K562 (cell line): Measurements from ENCODE around the gene PGS1. TPM values are rescaled to one million over a fixed set of nuclear protein-coding genes. Genes with fewer than 3 reads are reported as not detected.

Experiments
- ATF7 ChIP-seq: fragments of 450-650 bp; IDR thresholded peaks from 2 replicates; pipeline ENCODE4 v1.7.1; 2014; ENCODE audit warnings: mild to moderate bottlenecking, moderate library complexity
- CBX1 ChIP-seq: sonication (generic); IDR thresholded peaks from 2 replicates; pipeline ENCODE4 v1.6.1; 2016; ENCODE audit warnings: antibody characterized with exemption, low read depth, mild to moderate bottlenecking
- HMGN3 ChIP-seq: IDR thresholded peaks from 2 replicates; pipeline ENCODE4 v1.6.1; 2011; ENCODE audit warnings: borderline replicate concordance, low read depth, mild to moderate bottlenecking, mixed read lengths, low read length; ENCODE audit not compliant: insufficient read length; ENCODE audit errors: extremely low read depth
- NFXL1 ChIP-seq: fragments of 450-650 bp; formaldehyde crosslinking; IDR thresholded peaks from 2 replicates; pipeline ENCODE4 v1.4.0; 2021; ENCODE audit warnings: mild to moderate bottlenecking
- OTX1 ChIP-seq: fragments of 450-650 bp; formaldehyde crosslinking; IDR thresholded peaks from 2 replicates; pipeline ENCODE4 v1.4.0; 2022; ENCODE audit warnings: mild to moderate bottlenecking
- PHB ChIP-seq: fragments of 250-450 bp; sonication (Bioruptor Pico); IDR thresholded peaks from 2 replicates; pipeline ENCODE4 v1.5.0; 2021
- RCOR1 ChIP-seq, 2 experiments: IDR thresholded peaks; 2 replicates each; pipeline ENCODE4 v1.6.1; 2012; ENCODE audit warnings: low read depth in 2 of 2, low read length in 2 of 2, borderline replicate concordance in 1 of 2, improper control_type of control experiment in 1 of 2
- RFX7 ChIP-seq: fragments of 250-450 bp; sonication (Bioruptor Pico); IDR thresholded peaks from 2 replicates; pipeline ENCODE4 v1.5.1; 2021; ENCODE audit warnings: mild to moderate bottlenecking
- SMARCA5 ChIP-seq: fragments of 450-650 bp; IDR thresholded peaks from 2 replicates; pipeline ENCODE4 v1.6.1; 2016
- STAT5B ChIP-seq: fragments of 250-450 bp; sonication (Bioruptor Pico); IDR thresholded peaks from 2 replicates; pipeline ENCODE4 v1.8.0; 2021; ENCODE audit warnings: mild to moderate bottlenecking, inconsistent platforms
- TCF7L2 ChIP-seq: fragments of 150-350 bp; IDR thresholded peaks from 2 replicates; pipeline ENCODE4 v1.6.1; 2016; ENCODE audit warnings: low read depth, mild to moderate bottlenecking, low read length, moderate library complexity
- ZEB2 ChIP-seq: fragments of 450-650 bp; IDR thresholded peaks from 2 replicates; pipeline ENCODE4 v1.6.1; 2016
- polyA plus RNA-seq, 8 experiments: library from polyadenylated mRNA; depleted of rRNA in 4 of 8; stranded (reverse) in 5 of 8; unstranded in 3 of 8; fragments of >200 nt; fragmentation: Nextera tagmentation in 2 of 8; fragmentation: Illumina TruSeq in 1 of 8; extraction: Ambion mirVana in 2 of 8; extraction: Trizol in 1 of 8; gene quantifications; 2 replicates each; pipeline versions ENCODE4 v1.2.1 to v1.2.3, GENCODE V29; 2011 to 2014; ENCODE audit warnings: inconsistent platforms in 1 of 8, missing spikeins in 1 of 8
- total RNA-seq, 7 experiments: library from RNA; depleted of rRNA in 6 of 7; stranded (reverse); fragments of >200 nt in 6 of 7; fragmentation: Illumina TruSeq in 2 of 7; extraction: Trizol in 2 of 7; gene quantifications; 2 replicates each; pipeline versions ENCODE4 v1.2.1 to v1.2.3, GENCODE V29; 2011 to 2021; ENCODE audit warnings: low replicate concordance in 1 of 7
- TF ChIP-seq, protein P1 (sequence below), 2 experiments: fragments of 450-650 bp; IDR thresholded peaks; 2 replicates each; pipeline ENCODE4 v1.6.1; 2018; ENCODE audit warnings: mild to moderate bottlenecking in 2 of 2, low read depth in 1 of 2; ENCODE audit not compliant: partially characterized antibody in 2 of 2
- TF ChIP-seq, protein P2 (sequence below): fragments of 450-650 bp; conservative IDR thresholded peaks from 2 replicates; pipeline ENCODE4 v1.6.1; 2016; ENCODE audit warnings: missing genetic modification characterization, low read depth, mild to moderate bottlenecking, control low read depth, missing compliant biosample characterization
- TF ChIP-seq, protein P3 (sequence below): fragments of 450-650 bp; IDR thresholded peaks from 2 replicates; pipeline ENCODE4 v1.7.1; 2018; ENCODE audit warnings: mild to moderate bottlenecking, low read depth; ENCODE audit not compliant: partially characterized antibody
- TF ChIP-seq, protein P4 (sequence below): fragments of 450-650 bp; IDR thresholded peaks from 2 replicates; pipeline ENCODE4 v1.6.1; 2014; ENCODE audit warnings: low read depth, mild to moderate bottlenecking, moderate library complexity, borderline replicate concordance
- TF ChIP-seq, protein P5 (sequence below), 3 experiments: fragments of 200-800 bp in 1 of 3; sonication (Bioruptor generic) in 1 of 3; sonication (generic) in 1 of 3; formaldehyde crosslinking in 1 of 3; IDR thresholded peaks; 2 replicates each; pipeline versions ENCODE4 v1.6.1 to v1.8.0; 2016 to 2022; ENCODE audit warnings: mild to moderate bottlenecking in 2 of 3, missing compliant biosample characterization in 2 of 3, missing genetic modification characterization in 2 of 3, missing genetic modification reagents in 1 of 3

The PGS1 gene
- total and polyA plus RNA-seq, 9 of the 15 experiments (the other 6 are each of a cell fraction or from before 2014, with no cell fraction given), result 1.3 to 39.4 (median 22.3) TPM

DNA sequence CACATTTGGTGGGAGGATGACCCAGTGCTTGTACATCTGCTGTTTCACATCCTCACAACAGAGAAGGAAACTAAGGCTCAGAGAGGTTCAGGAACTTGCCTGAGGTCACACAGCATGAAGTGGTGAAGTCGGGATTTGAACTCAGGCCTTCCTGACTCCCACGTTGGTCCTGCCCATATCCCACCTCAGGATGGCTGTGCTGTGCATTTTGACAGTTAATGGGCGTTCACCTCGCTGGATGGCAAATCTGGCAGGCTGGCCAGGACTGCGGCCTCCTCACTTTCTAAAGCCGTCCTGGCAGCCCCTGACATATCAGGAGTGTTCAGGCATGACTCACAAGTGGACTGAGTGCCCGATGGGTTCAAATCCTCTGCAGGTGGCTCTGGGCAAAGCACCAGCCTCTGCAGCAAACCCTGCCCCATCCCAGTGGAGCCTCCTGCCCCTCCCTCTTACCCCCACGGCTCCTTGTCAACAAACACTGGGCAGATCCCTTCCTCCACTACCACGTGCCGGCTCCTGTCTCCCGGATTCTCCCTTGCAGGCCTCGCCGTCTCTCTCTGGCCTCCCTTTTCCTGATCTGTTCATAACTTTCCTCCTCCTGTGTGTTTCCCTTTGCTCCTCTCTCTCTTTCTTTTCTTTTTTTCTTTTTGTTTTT lies 47.8 kb upstream of the PGS1 start (continued):
- TF ChIP-seq, protein P1, sequence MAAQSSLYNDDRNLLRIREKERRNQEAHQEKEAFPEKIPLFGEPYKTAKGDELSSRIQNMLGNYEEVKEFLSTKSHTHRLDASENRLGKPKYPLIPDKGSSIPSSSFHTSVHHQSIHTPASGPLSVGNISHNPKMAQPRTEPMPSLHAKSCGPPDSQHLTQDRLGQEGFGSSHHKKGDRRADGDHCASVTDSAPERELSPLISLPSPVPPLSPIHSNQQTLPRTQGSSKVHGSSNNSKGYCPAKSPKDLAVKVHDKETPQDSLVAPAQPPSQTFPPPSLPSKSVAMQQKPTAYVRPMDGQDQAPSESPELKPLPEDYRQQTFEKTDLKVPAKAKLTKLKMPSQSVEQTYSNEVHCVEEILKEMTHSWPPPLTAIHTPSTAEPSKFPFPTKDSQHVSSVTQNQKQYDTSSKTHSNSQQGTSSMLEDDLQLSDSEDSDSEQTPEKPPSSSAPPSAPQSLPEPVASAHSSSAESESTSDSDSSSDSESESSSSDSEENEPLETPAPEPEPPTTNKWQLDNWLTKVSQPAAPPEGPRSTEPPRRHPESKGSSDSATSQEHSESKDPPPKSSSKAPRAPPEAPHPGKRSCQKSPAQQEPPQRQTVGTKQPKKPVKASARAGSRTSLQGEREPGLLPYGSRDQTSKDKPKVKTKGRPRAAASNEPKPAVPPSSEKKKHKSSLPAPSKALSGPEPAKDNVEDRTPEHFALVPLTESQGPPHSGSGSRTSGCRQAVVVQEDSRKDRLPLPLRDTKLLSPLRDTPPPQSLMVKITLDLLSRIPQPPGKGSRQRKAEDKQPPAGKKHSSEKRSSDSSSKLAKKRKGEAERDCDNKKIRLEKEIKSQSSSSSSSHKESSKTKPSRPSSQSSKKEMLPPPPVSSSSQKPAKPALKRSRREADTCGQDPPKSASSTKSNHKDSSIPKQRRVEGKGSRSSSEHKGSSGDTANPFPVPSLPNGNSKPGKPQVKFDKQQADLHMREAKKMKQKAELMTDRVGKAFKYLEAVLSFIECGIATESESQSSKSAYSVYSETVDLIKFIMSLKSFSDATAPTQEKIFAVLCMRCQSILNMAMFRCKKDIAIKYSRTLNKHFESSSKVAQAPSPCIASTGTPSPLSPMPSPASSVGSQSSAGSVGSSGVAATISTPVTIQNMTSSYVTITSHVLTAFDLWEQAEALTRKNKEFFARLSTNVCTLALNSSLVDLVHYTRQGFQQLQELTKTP (IDR thresholded peaks at IDR 0.05; ENCODE audit: low read depth in 1 of 2, partially characterized antibody in 2 of 2), result no peak
- TF ChIP-seq ATF7 (no peak), RFX7 (CRISPR knock-in tag) (no peak), PHB (CRISPR knock-in tag) (no peak), SMARCA5 (peak; percentile 93), RCOR1 (IDR thresholded peaks at IDR 0.05; ENCODE audit: borderline replicate concordance in 1 of 2, low read depth in 2 of 2, low read length in 2 of 2) (peak in 1 of 2 experiments; percentile 77; a peak in 3 of 4 replicates), NFXL1 (no peak), CBX1 (peak; percentile 91; the same call in 1 of the 2 replicates), HMGN3 (no peak), OTX1 (CRISPR knock-in tag) (no peak), TCF7L2 (no peak), STAT5B (CRISPR knock-in tag) (no peak), ZEB2 (no peak)
- TF ChIP-seq, protein P2, sequence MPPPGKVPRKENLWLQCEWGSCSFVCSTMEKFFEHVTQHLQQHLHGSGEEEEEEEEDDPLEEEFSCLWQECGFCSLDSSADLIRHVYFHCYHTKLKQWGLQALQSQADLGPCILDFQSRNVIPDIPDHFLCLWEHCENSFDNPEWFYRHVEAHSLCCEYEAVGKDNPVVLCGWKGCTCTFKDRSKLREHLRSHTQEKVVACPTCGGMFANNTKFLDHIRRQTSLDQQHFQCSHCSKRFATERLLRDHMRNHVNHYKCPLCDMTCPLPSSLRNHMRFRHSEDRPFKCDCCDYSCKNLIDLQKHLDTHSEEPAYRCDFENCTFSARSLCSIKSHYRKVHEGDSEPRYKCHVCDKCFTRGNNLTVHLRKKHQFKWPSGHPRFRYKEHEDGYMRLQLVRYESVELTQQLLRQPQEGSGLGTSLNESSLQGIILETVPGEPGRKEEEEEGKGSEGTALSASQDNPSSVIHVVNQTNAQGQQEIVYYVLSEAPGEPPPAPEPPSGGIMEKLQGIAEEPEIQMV (tag), result no peak
- TF ChIP-seq, protein P3, sequence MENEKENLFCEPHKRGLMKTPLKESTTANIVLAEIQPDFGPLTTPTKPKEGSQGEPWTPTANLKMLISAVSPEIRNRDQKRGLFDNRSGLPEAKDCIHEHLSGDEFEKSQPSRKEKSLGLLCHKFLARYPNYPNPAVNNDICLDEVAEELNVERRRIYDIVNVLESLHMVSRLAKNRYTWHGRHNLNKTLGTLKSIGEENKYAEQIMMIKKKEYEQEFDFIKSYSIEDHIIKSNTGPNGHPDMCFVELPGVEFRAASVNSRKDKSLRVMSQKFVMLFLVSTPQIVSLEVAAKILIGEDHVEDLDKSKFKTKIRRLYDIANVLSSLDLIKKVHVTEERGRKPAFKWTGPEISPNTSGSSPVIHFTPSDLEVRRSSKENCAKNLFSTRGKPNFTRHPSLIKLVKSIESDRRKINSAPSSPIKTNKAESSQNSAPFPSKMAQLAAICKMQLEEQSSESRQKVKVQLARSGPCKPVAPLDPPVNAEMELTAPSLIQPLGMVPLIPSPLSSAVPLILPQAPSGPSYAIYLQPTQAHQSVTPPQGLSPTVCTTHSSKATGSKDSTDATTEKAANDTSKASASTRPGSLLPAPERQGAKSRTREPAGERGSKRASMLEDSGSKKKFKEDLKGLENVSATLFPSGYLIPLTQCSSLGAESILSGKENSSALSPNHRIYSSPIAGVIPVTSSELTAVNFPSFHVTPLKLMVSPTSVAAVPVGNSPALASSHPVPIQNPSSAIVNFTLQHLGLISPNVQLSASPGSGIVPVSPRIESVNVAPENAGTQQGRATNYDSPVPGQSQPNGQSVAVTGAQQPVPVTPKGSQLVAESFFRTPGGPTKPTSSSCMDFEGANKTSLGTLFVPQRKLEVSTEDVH, result no peak
- TF ChIP-seq, protein P4, sequence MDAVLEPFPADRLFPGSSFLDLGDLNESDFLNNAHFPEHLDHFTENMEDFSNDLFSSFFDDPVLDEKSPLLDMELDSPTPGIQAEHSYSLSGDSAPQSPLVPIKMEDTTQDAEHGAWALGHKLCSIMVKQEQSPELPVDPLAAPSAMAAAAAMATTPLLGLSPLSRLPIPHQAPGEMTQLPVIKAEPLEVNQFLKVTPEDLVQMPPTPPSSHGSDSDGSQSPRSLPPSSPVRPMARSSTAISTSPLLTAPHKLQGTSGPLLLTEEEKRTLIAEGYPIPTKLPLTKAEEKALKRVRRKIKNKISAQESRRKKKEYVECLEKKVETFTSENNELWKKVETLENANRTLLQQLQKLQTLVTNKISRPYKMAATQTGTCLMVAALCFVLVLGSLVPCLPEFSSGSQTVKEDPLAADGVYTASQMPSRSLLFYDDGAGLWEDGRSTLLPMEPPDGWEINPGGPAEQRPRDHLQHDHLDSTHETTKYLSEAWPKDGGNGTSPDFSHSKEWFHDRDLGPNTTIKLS, result no peak
- TF ChIP-seq, protein P5, sequence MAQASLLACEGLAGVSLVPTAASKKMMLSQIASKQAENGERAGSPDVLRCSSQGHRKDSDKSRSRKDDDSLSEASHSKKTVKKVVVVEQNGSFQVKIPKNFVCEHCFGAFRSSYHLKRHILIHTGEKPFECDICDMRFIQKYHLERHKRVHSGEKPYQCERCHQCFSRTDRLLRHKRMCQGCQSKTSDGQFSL (CRISPR knock-in tag; IDR thresholded peaks at IDR 0.05), result no peak
- TF ChIP-seq, protein P5 (tag; IDR thresholded peaks at IDR 0.05), result no peak
